Sigmoid colon (tissue), 7 donors: ENCODE data around the gene AP1AR. TPM values are rescaled to one million over a fixed set of nuclear protein-coding genes. Genes with fewer than 3 reads are reported as not detected.

ENCODE experiments used
- DNase-seq: peaks from one replicate; pipeline ENCODE4 v3.0.0-alpha.2; 2019
- H3K27ac ChIP-seq, 4 donors: fragments of 200-600 bp; sonication (generic); one replicate each; pipeline ENCODE4 v1.5.1; 2016 to 2019; ENCODE audit warnings: mild to moderate bottlenecking in 1 of 4
- H3K27me3 ChIP-seq, 3 donors: fragments of 200-600 bp; sonication (generic); one replicate each; pipeline ENCODE4 v1.5.1; 2019; ENCODE audit warnings: mild to moderate bottlenecking in 1 of 3
- H3K36me3 ChIP-seq, 4 donors: fragments of 200-600 bp; sonication (generic); one replicate each; pipeline ENCODE4 v1.5.1; 2016 to 2019
- H3K4me1 ChIP-seq, 4 donors: fragments of 200-600 bp; sonication (generic); one replicate each; pipeline ENCODE4 v1.5.1; 2017 to 2019
- H3K4me3 ChIP-seq, 4 donors: fragments of 200-600 bp; sonication (generic); one replicate each; pipeline ENCODE4 v1.5.1; 2017 to 2019; ENCODE audit warnings: mild to moderate bottlenecking in 2 of 4, moderate library complexity in 1 of 4
- H3K9me3 ChIP-seq, 4 donors: fragments of 200-600 bp in 3 of 4; sonication (generic) in 3 of 4; one replicate each; pipeline versions ENCODE4 v1.5.1 to v1.6.1; 2013 to 2019
- EP300 ChIP-seq, 4 donors: sonication (generic); formaldehyde crosslinking; IDR thresholded peaks; one replicate each; pipeline ENCODE4 v1.6.1; 2017; ENCODE audit warnings: antibody characterized with exemption in 4 of 4
- POLR2A ChIP-seq, 2 donors: fragments of 450-650 bp; IDR thresholded peaks; one replicate each; pipeline ENCODE4 v1.6.1; 2016; ENCODE audit warnings: antibody characterized with exemption in 2 of 2, mild to moderate bottlenecking in 2 of 2, moderate library complexity in 2 of 2
- POLR2AphosphoS5 ChIP-seq, 4 donors: sonication (generic); formaldehyde crosslinking; IDR thresholded peaks; one replicate each; pipeline ENCODE4 v1.6.1; 2017; ENCODE audit warnings: antibody characterized with exemption in 4 of 4
- WGBS, 2 donors: extraction: QIAGEN DNeasy Blood & Tissue Kit; methylation state at CpG; one replicate each; pipeline ENCODE4 v1.1.7; 2013; 5-methylcytosine and 5-hydroxymethylcytosine counted together
- intact Hi-C: fragments of 100-400 bp; cut with DNase I; formaldehyde crosslinking; loops from one replicate; pipeline ENCODE4 v1.15.1; 2023
- polyA plus RNA-seq, 3 donors: library from polyadenylated mRNA; stranded (reverse); fragments of 200-250 nt; gene quantifications; one replicate each; pipeline ENCODE4 v1.2.3, GENCODE V29; 2013
- total RNA-seq, 4 donors: library from RNA; depleted of rRNA; stranded (reverse); fragments of >200 nt; gene quantifications; one replicate each; pipeline ENCODE4 v1.1.0, GENCODE V29; 2016
- TF ChIP-seq, protein P1 (sequence below), 4 experiments: fragments of 450-650 bp in 3 of 4; fragments of 200-600 bp in 1 of 4; IDR thresholded peaks; one replicate each; pipeline ENCODE4 v1.5.1; 2016 to 2019; ENCODE audit warnings: antibody characterized with exemption in 4 of 4, mild to moderate bottlenecking in 3 of 4, moderate library complexity in 2 of 4
- donor health status: healthy with polysubstance abuse.
- donor health status: Bipolar disorder and iron deficiency.
- donor health status: healthy.

The AP1AR gene
- total and polyA plus RNA-seq, 7 donors: 6.9 to 36.3 (median 19.5) TPM

DNA sequence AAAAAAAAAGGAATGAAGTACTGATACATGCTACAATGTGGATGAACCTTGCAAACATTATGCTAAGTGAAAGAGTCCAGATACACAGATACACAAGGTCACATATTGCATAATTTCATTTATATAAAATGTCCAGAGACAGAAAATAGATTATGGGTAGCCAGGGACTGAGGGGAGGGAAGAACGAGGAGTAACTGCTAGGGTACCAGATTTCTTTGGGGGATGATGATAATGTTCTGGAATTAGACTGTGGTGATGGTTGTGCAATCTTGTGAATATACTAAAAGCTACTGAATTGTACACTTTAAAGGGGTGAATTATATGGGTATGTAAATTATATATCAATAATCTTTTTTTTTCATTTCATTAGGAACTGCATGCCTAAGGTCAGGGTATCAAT, 20.8 kb upstream of the AP1AR start:
- DNase-seq: no peak
- no peak for TF ChIP-seq EP300 (IDR thresholded peaks at IDR 0.05)
- TF ChIP-seq POLR2A (IDR thresholded peaks at IDR 0.05): no peak
- TF ChIP-seq, protein P1, sequence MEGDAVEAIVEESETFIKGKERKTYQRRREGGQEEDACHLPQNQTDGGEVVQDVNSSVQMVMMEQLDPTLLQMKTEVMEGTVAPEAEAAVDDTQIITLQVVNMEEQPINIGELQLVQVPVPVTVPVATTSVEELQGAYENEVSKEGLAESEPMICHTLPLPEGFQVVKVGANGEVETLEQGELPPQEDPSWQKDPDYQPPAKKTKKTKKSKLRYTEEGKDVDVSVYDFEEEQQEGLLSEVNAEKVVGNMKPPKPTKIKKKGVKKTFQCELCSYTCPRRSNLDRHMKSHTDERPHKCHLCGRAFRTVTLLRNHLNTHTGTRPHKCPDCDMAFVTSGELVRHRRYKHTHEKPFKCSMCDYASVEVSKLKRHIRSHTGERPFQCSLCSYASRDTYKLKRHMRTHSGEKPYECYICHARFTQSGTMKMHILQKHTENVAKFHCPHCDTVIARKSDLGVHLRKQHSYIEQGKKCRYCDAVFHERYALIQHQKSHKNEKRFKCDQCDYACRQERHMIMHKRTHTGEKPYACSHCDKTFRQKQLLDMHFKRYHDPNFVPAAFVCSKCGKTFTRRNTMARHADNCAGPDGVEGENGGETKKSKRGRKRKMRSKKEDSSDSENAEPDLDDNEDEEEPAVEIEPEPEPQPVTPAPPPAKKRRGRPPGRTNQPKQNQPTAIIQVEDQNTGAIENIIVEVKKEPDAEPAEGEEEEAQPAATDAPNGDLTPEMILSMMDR (IDR thresholded peaks at IDR 0.05): no peak
- no peak for TF ChIP-seq POLR2AphosphoS5 (IDR thresholded peaks at IDR 0.05)
- Histone ChIP-seq H3K36me3 (no peaks in the 10 kb centered on the region), H3K4me1 (no peaks in the 10 kb centered on the region), H3K4me3 (no peak overlapping the region), H3K9me3 (no peaks in the 10 kb centered on the region), H3K27me3 (no peaks in the 10 kb centered on the region), H3K27ac (no peak overlapping the region)
- intact Hi-C loops: no loop called here
- 87 to 94% methylated on average over 1 of the region's 1 CpG for WGBS, 2 donors

DNA sequence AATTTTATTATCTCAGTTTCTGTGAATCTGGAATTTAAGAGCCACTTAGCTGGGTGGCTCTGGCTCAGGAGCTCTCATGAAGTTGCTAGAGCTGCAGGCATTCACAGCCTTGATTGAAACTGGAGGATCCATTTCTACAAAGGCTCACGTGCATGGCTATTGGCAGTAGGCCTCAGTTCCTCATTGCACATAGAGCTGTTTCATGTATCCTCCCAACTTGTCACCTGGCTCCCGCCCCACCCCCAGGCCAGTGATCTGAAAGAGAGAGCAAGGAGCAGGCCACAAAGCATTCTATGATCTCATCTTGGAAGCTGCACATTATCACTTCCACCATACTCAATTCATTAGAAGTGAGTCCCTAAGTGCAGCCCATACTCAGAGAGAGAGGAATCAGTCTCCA, 18.5 kb upstream of the AP1AR start:
- TF ChIP-seq POLR2A (IDR thresholded peaks at IDR 0.05) (no peak), EP300 (IDR thresholded peaks at IDR 0.05) (no peak), POLR2AphosphoS5 (IDR thresholded peaks at IDR 0.05) (no peak)
- TF ChIP-seq, protein P1 (IDR thresholded peaks at IDR 0.05): no peak
- DNase-seq: no peak
- 38 to 72% methylated on average over 2 of the region's 2 CpGs for whole genome bisulfite sequencing, 2 donors
- intact Hi-C loops: no loop called here
- Histone ChIP-seq H3K4me1 (no peaks in the 10 kb centered on the region), H3K36me3 (no peaks in the 10 kb centered on the region), H3K27ac (no peak overlapping the region), H3K4me3 (no peak overlapping the region), H3K9me3 (no peaks in the 10 kb centered on the region), H3K27me3 (no peaks in the 10 kb centered on the region)

DNA sequence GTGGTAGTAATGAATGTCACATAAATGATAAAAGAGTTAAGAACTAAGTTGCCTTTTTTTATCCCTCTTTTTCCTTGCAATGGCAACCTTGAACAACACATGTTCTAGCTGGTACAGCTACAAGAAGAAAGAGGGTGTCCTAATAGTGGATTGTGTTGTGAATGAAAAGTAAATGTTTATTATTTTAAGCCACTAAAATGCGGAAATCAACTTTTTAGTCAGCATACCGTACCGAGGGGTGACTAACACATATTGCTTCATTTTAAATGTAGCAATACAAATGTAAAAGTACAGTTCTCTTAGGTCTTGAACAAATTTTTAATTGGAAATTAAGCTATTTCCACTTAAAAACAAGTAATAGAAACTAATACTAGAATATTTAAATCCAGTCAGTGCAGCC, 17.7 kb upstream of the AP1AR start:
- no peaks in the 10 kb centered on the region for H3K27me3 ChIP-seq
- TF ChIP-seq EP300 (IDR thresholded peaks at IDR 0.05) (no peak), POLR2AphosphoS5 (IDR thresholded peaks at IDR 0.05) (no peak), POLR2A (IDR thresholded peaks at IDR 0.05) (no peak)
- TF ChIP-seq, protein P1 (IDR thresholded peaks at IDR 0.05): no peak
- H3K4me3 ChIP-seq: no peak overlapping the region
- no peaks in the 10 kb centered on the region for H3K9me3 ChIP-seq
- no peak overlapping the region for H3K27ac ChIP-seq
- no peak for DNase-seq
- intact Hi-C loops: no loop called here
- H3K36me3 ChIP-seq: no peaks in the 10 kb centered on the region
- 75 to 85% methylated on average over 3 of the region's 3 CpGs for WGBS, 2 donors
- H3K4me1 ChIP-seq: no peaks in the 10 kb centered on the region

DNA sequence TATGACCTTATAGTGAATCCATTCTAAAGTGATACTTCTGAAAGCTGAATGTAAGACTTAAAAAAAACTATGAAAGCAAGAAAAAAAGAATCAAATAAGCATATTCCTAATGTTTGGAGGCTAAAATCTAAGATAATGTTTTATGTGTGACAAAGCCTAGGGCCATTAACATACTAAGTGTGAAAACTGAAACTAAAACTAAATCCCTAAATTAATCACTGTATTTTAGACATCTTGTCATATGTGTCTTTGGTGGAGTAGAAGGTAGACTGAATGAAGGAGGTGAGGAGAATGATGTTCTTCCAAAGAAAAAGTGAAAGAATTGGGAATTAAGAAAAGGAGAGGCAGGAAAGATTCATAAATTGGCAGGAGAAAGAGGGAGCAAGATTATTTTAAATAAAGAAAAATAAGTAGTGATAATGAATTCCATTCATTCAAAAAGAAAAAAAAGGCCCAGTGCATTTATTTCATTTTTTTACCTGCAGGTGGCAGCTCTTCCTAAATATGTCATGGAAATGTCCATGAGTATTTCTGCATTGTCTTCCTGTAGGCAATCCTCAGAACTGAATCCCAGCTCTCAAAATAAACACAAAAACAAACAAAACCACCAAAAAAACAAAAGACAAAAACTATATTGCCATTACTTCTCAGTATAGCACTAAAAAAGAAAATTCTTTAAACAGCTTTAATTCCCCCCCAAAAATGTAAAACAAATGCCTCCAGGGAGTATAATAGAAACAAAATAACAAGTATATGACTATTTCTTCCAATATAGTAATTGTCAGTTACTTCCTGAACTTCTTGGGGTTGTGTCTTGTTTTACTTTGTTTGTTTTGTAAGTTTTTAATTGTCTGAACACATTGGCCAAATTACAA, 17.0 kb upstream of the AP1AR start:
- DNase-seq: no peak
- intact Hi-C loops: no loop called here
- H3K27me3 ChIP-seq: no peaks in the 10 kb centered on the region
- H3K36me3 ChIP-seq: no peaks in the 10 kb centered on the region
- TF ChIP-seq POLR2AphosphoS5 (IDR thresholded peaks at IDR 0.05) (no peak), EP300 (IDR thresholded peaks at IDR 0.05) (no peak), POLR2A (IDR thresholded peaks at IDR 0.05) (no peak)
- TF ChIP-seq, protein P1 (IDR thresholded peaks at IDR 0.05): peak in 2 of 4 experiments; percentile 39 to 44
- no peak overlapping the region for H3K27ac ChIP-seq
- no peaks in the 10 kb centered on the region for H3K9me3 ChIP-seq
- no peaks in the 10 kb centered on the region for H3K4me1 ChIP-seq
- no peak overlapping the region for H3K4me3 ChIP-seq
